Parathyroid adenoma (tissue), 2 donors: Measurements from ENCODE around the gene MANEA.

Experiments used
- H2AFZ ChIP-seq: fragments of 300-600 bp; sonication (generic); one replicate; pipeline ENCODE4 v1.7.0; 2017; ENCODE audit warnings: antibody characterized with exemption, mild to moderate bottlenecking
- H3K27ac ChIP-seq: fragments of 300-600 bp; sonication (generic); one replicate; pipeline ENCODE4 v1.7.0; 2017
- H3K27me3 ChIP-seq: fragments of 300-600 bp; sonication (generic); one replicate; pipeline ENCODE4 v1.7.0; 2017; ENCODE audit warnings: low read length; ENCODE audit not compliant: control insufficient read depth, insufficient read depth
- H3K36me3 ChIP-seq: fragments of 300-600 bp; sonication (generic); one replicate; pipeline ENCODE4 v1.7.0; 2017; ENCODE audit warnings: low read length; ENCODE audit not compliant: control insufficient read depth, insufficient read depth
- H3K4me1 ChIP-seq: fragments of 300-600 bp; sonication (generic); one replicate; pipeline ENCODE4 v1.7.0; 2017; ENCODE audit warnings: control low read depth
- H3K4me2 ChIP-seq: fragments of 300-600 bp; sonication (generic); one replicate; pipeline ENCODE4 v1.7.0; 2017; ENCODE audit warnings: low read length
- H3K4me3 ChIP-seq: fragments of 300-600 bp; sonication (generic); one replicate; pipeline ENCODE4 v1.7.0; 2017; ENCODE audit warnings: low read depth, low read length
- H3K79me2 ChIP-seq: fragments of 300-600 bp; sonication (generic); one replicate; pipeline ENCODE4 v1.7.0; 2017; ENCODE audit warnings: control low read depth
- H3K9ac ChIP-seq: fragments of 300-600 bp; sonication (generic); one replicate; pipeline ENCODE4 v1.7.0; 2017; ENCODE audit warnings: mild to moderate bottlenecking
- H3K9me3 ChIP-seq: fragments of 300-600 bp; sonication (generic); one replicate; pipeline ENCODE4 v1.7.0; 2017; ENCODE audit warnings: low read length; ENCODE audit not compliant: control insufficient read depth
- CTCF ChIP-seq: fragments of 300-600 bp; sonication (generic); IDR thresholded peaks from one replicate; pipeline ENCODE4 v1.7.0; 2017; ENCODE audit warnings: antibody characterized with exemption, mild to moderate bottlenecking
- donor health status: primary hyperparathyroidism.

Gene MANEA

GRCh38 chr6:95572098-95572497 lies 5.2 kb upstream of the MANEA start:
- H3K4me1 ChIP-seq: no peaks in the 10 kb centered on the region
- H3K9ac ChIP-seq: no peak overlapping the region
- H3K79me2 ChIP-seq: no peaks in the 10 kb centered on the region
- no peak overlapping the region for H3K27ac ChIP-seq
- H3K9me3 ChIP-seq: no peaks in the 10 kb centered on the region
- H3K4me2 ChIP-seq: no peak overlapping the region
- no peaks in the 10 kb centered on the region for H3K27me3 ChIP-seq
- no peak for TF ChIP-seq CTCF
- H2AFZ ChIP-seq: no peak overlapping the region
- no peak overlapping the region for H3K4me3 ChIP-seq
- H3K36me3 ChIP-seq: no peaks in the 10 kb centered on the region

GRCh38 chr6:95574811-95575210 lies 2.5 kb upstream of the MANEA start:
- no peak overlapping the region for H3K4me2 ChIP-seq
- no peak overlapping the region for H2AFZ ChIP-seq
- no peak overlapping the region for H3K27ac ChIP-seq
- no peaks in the 10 kb centered on the region for H3K36me3 ChIP-seq
- no peak overlapping the region for H3K4me3 ChIP-seq
- no peak overlapping the region for H3K9ac ChIP-seq
- TF ChIP-seq CTCF: no peak
- peaks cover 3% of the 10 kb centered on the region for H3K79me2 ChIP-seq
- H3K27me3 ChIP-seq: no peaks in the 10 kb centered on the region
- no peaks in the 10 kb centered on the region for H3K9me3 ChIP-seq
- peaks cover 4% of the 10 kb centered on the region for H3K4me1 ChIP-seq

- H3K4me1 ChIP-seq: peaks cover 4% of the 10 kb centered on the region
- no peaks in the 10 kb centered on the region for H3K36me3 ChIP-seq
- H3K4me2 ChIP-seq: peak overlapping the region; percentile 73
- peak overlapping the region; percentile 84 for H3K27ac ChIP-seq
- peak overlapping the region; percentile 91 for H3K4me3 ChIP-seq
- no peak overlapping the region for H3K9ac ChIP-seq
- H3K9me3 ChIP-seq: no peaks in the 10 kb centered on the region
- H3K79me2 ChIP-seq: peaks cover 3% of the 10 kb centered on the region
- no peaks in the 10 kb centered on the region for H3K27me3 ChIP-seq
- peak overlapping the region; percentile 93 for H2AFZ ChIP-seq
- no peak for TF ChIP-seq CTCF
These were observed 927 bp upstream of the MANEA start for GRCh38 chr6:95576218-95576997.

- H3K9me3 ChIP-seq: no peaks in the 10 kb centered on the region
- H3K4me2 ChIP-seq: peak overlapping the region; percentile 73
- no peak for TF ChIP-seq CTCF
- H3K9ac ChIP-seq: no peak overlapping the region
- peak overlapping the region; percentile 84 for H3K27ac ChIP-seq
- no peaks in the 10 kb centered on the region for H3K27me3 ChIP-seq
- peaks cover 4% of the 10 kb centered on the region for H3K4me1 ChIP-seq
- H3K4me3 ChIP-seq: peak overlapping the region; percentile 91
- H2AFZ ChIP-seq: peak overlapping the region; percentile 93
- peaks cover 3% of the 10 kb centered on the region for H3K79me2 ChIP-seq
- no peaks in the 10 kb centered on the region for H3K36me3 ChIP-seq
These were observed 384 bp upstream of the MANEA start for GRCh38 chr6:95576998-95577303.

- H2AFZ ChIP-seq: peak overlapping the region; percentile 93
- peak overlapping the region; percentile 20 for H3K9ac ChIP-seq
- H3K27ac ChIP-seq: peak overlapping the region; percentile 84
- H3K4me3 ChIP-seq: peak overlapping the region; percentile 91
- H3K27me3 ChIP-seq: no peaks in the 10 kb centered on the region
- no peak for TF ChIP-seq CTCF
- H3K36me3 ChIP-seq: no peaks in the 10 kb centered on the region
- peak overlapping the region; percentile 73 for H3K4me2 ChIP-seq
- H3K79me2 ChIP-seq: peaks cover 9% of the 10 kb centered on the region
- no peaks in the 10 kb centered on the region for H3K9me3 ChIP-seq
- H3K4me1 ChIP-seq: peaks cover 4% of the 10 kb centered on the region
These were observed 723 bp downstream of the MANEA start for GRCh38 chr6:95578106-95578410.
